Loucy (cell line): ENCODE measurements around the gene PLCL2.

Experiments
- CTCF ChIP-seq: fragments of 200-600 bp; sonication (generic); conservative IDR thresholded peaks from 2 replicates; pipeline ENCODE4 v1.5.1; 2014; ENCODE audit warnings: mild to moderate bottlenecking, antibody characterized with exemption, low read length
- EZH2phosphoT487 ChIP-seq: fragments of 200-600 bp; IDR thresholded peaks from 2 replicates; pipeline ENCODE4 v1.6.1; 2018; ENCODE audit warnings: antibody characterized with exemption, mild to moderate bottlenecking, moderate library complexity, borderline replicate concordance

GRCh38 chr3:17013050-17013449, 128.3 kb downstream of the PLCL2 start:
- no peak for TF ChIP-seq CTCF
- no peak for TF ChIP-seq EZH2phosphoT487
